Renal pelvis (tissue), 4 donors: ENCODE results near the gene HOXD3. TPM values are rescaled to one million over a fixed set of nuclear protein-coding genes. Genes with fewer than 3 reads are reported as not detected.
A peak's percentile ranks its signal among the peaks of the same experiment; 100 is the strongest.

Experiments
- DNase-seq: peaks from one replicate; pipeline ENCODE4 v3.0.0-alpha.2; 2013
- polyA plus RNA-seq, 3 donors: library from polyadenylated mRNA; unstranded; fragments of 120-200 nt; gene quantifications; one replicate each; pipeline ENCODE4 v1.2.1, GENCODE V29; 2013; ENCODE audit not compliant: insufficient read length in 3 of 3

Gene HOXD3
- polyA plus RNA-seq, 3 donors = 26.0 to 32.8 (median 28.9) TPM

DNA sequence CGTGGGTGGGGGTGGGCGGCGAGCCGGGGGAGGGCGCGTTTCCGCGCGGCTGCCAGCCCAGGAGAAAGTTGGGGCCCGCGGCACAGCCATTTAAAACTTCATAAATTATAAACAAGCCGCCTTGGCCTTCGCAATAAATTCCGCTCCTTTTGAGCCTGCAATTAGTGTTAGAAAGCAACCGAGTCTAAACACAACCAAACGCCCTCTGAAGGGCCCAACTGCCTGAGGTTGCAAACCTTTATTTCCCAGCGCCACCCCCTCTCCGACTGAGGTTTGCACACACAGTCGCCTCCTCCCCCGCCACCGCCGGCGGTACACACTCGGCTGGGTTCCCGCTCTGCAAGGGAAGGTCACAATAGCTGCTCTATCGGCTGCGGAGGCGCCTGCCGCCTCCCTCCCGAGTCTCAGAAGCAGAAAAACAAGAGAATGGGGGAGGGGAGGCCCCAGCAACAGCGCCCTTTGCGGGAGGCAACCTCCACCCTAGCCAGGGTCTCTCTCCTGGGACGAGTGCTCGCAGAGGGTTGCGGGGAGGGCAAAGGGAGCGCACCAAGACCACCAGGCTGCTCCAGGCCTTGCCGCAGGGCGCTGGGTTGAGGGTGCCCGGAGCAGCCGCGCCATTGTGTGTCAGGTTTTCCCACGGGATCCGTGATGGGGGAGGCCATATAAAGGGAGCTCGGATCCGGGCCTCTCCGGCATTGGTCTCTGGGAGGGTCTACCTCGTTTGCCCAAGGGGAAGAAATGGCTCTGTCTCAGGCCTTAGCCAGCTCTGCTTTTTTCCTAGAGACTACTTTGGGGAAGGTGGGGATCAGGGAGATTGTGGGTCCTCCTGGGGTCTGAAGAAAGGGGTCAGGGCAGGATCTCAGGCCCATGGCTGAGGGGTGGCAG lies 18.0 kb downstream of the HOXD3 start:
- DNase-seq = peak; percentile 91

DNA sequence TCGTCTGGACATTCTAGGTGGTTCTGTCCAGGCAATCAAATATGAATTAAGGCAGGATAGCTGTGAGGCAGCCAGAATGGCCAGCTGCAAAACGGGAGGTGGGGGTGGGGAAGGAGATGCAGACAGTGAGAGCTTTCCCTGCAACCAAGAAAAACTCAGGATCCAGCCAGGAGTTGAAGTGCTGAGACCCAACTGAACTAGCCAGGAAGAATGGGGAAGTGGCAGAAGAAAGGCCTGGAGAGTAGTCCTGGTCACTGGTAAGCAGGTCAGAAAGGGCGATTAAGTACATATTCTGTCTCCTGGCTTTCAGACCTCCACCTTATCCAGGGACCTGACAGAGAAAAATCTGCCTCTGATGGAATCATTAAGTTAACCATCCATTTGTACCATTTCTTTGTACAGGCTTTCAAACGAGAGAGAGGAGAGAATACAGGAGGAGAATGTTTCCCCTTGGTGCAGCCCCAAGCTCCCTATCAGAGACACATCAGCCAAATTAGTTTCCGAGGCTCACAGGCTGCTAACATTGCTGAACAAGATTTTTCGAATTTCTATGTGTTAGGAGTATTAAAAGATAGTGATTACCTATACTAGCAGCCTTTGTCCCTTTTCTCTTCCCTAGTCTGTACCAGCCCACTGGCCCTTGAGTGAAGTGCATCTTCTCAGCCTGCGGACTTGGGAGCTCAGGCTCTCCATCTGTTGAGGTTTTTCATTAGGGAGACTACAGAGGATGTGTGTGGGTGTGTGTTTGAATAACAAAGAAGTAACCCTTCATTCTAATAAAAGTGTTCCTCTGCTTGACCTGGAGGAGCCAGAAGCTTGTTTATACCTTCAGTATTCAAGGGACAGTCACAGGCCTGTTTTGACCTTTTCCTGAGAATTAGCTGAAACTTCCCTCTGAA lies 18.9 kb downstream of the HOXD3 start:
- no peak for DNase-seq

DNA sequence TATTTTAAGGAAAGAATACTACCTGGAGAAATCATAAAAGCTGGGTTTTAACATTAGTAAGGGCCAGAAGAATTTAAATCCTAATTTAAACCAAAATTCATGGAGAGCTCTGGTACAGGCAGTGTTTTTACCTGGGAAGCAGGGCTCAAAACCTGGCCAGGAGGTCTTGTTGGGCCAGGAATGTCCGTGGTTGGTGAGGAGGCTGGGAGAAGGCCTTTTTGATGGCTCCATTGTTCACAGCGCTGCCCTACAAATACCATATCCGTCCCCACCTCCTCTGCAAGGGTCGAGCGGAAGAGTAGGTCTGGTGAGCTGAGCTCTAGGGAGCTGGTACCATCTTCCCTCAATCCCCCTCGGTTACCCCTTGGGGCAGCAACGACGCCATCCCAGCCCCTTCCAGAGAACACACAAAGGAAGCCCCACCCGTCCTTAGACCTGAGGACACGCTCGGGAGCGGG lies 20.5 kb downstream of the HOXD3 start:
- DNase-seq = no peak

DNA sequence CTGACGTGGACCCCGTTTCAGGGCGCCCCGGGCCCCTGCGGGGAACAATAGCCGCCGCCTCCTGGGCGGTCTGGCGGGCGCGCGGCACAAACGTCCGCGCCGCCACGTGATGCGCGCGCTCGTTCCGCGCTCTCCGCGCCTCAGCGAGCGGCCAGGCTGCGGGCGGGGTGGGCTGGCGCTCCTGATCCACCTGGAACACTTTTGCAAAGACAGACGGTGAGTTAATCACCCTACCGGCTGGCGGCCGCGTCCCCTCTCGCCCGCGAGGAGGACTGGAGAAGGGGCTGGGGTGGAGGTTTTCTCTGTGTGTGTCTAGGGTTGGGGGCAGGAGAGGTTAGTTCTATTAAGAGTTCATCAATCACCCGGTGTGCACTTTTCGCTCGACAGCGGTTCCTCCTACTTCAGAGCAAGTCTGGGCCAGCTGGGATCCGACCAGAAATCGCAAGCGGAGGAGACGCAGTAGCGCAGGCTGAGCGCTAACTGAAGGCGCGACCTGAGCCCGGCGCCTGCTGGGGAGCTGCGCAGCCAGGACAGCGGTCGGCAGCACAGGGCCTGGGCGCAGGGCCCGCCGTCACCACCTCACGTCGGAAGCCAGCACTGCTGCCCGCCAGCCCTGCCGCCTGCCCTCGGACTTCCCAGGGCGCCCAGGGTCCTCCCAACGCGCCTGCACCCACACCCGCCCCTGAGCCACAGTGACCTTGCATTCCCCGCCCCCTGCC lies 21.1 kb downstream of the HOXD3 start:
- no peak for DNase-seq

DNA sequence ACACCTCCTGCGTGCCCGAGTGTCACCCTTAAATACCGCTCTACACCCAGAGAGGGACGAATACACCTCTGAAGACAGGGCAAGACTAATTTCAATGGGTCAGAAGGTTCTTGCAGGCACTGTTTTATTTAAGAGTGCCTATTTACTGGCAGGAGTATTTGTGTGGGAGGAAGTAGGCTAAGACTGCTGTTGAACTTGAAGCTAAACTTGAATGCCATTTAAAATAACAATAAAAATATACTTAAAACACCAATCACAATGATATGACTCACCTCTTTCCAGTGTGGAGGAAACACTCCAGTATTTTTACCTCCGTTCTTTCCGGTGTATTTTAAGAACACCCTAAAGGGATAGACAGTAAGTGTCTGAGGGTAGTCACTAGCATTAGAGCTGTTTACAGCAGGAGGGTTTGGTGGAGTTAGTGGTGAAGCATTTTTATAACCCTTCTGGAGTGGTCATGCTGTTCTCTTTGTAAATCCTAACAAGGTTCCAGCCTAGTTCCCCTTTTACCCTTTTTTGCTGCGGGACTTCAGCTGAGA lies 21.7 kb downstream of the HOXD3 start:
- no peak for DNase-seq

DNA sequence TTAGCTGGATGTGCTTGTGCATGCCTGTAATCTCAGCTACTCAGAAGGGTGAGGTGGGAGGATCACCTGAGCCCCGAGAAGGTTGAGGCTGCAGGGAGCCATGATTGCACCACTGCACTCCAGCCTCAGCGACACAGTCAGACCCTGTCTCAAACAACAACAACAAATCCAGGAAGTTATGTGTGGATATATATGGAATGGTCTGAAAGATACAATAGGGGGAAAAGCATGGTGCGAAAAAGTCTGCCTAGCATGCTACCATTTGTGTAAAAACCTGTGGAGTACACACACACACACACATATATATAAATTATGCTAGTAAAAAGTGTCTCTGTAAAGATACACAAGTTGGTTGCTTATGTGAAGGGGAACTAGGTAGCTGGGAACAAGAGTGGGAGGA lies 24.4 kb downstream of the HOXD3 start:
- DNase-seq = no peak

DNA sequence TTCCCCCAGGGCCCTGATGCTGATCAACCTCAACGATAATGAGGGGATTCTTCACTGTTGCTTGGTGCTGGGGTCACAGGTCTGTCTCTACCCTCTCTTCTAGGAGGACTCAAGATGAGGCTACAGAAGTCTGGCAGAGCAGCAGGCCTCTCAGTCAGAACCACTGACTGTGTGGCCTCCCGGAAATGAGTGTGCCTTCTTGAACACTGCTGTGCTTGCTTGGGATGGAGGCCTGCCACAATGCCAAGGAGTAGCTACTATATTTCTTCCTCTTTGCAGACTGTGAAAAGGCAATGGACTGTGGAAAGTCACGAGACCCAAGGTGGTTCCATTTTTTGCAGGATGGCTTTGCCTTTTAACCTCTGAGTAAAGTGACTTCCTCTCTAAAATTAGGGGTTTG lies 25.6 kb downstream of the HOXD3 start:
- DNase-seq = no peak

DNA sequence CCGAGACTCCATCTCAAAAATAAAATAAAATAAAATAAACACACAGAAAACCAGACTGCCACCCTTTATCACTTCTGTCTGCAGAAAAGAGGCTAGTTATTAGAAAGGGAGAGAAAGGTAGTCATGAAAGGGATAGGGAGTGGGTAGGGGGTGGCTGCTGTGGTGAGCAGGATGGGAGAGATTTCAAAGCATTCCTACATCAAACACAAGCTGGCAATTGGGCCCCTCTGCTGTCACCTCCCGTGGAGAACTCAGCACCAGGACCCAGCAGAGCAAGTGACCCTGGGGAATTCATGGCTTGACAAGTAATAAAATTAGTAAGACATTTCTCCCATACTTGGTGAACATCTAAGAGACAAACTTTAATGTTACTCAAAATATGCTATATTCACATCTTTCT lies 27.6 kb downstream of the HOXD3 start:
- DNase-seq = no peak

DNA sequence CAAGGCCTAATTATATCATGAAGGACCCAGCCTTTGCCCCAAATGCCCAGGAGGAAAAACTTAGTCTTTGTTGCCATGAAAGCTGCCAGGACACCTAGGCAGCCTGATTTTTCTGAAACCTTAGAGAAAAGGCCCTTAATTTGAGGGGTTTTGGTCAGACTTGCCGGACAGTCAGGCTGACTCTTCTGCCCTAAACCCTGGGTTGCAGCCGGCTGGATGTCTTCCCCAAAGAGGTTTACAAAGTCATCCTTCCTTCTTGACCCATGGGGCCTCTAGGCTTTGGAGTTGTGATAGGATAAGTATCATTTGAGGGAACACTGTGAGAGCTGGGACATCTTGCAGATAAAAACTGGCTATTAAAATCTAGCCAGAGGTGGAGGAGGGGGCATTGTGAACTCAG lies 28.9 kb downstream of the HOXD3 start:
- DNase-seq = no peak

DNA sequence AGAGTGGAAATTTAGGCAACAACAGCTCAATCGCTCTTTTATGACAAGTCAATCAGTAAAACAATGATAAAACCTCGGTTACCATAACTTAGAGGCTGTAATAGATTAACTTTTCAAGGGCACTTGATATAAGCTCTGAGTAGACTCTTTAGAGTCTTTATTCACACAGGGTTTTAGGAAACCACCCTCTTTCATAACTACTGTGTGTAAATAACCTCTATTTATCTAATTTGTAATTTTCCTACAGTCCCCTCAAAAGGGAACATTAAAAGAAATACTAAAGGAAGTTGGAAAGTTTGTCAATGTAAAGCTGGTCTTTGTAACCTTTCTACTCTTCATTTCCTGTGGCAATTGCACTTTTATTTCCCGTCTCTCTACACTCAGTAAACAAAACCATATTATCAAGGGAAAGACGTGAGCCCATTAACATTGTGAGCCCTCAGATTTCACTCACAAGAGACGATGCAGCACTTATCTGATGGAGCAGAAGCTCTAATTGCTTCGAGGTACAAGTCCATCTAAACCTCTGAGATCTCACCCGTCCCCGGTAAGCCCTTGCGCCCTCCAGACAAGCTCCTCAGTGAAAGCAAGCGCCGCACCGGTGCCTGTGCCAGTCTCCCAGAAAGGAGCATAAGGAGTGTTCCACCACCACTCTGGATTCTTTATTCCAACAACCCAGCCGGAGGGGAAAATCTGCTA lies 30.2 kb downstream of the HOXD3 start:
- no peak for DNase-seq

DNA sequence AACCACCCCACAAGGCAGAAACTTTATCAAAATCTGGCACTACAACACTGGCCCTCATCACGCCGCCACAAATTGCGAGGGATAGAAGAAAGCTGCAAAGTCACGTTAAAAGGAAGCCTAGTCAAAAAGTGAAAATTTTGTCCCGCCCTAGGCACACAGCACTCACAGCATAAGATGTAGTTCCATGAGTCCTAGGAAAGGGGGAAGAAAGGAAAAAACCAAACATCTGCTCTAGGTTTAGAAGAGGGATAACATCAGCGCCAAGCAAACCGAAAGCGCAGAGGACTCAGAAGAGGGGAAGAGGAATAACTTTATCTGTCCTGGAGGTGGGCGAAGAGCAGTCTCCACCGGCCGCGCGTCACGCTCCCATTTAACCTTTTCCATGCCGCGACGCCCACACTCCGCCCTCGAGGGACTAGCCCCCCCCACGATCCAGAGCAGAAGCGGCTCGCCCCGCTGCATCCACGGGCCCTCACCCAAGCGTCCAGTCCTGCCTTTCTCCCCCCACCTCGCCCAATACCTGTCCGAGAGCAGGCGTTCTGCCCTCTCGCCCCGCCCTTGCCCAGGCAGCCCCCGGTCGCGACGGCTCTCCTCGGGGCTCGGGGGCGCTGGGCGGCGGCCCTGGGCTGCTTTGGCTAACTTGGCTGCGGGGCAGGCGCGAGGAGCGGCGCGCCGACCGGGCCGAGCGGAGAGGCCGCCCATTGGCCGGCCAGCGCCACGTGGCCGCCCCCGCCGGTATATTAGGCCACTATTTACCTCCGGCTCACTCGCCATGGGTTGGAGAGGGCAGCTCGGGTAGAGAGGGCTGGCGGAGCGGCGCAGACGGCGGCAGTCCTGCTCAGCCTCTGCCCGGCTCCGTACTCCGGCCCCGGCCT lies 31.0 kb downstream of the HOXD3 start, which contains the start of gene HOXD1:
HOXD1 (plus strand) TSS at position 770 of the 875 bp plus-strand sequence. CDS start 134 bp downstream, outside the sequence.
- DNase-seq = no peak

DNA sequence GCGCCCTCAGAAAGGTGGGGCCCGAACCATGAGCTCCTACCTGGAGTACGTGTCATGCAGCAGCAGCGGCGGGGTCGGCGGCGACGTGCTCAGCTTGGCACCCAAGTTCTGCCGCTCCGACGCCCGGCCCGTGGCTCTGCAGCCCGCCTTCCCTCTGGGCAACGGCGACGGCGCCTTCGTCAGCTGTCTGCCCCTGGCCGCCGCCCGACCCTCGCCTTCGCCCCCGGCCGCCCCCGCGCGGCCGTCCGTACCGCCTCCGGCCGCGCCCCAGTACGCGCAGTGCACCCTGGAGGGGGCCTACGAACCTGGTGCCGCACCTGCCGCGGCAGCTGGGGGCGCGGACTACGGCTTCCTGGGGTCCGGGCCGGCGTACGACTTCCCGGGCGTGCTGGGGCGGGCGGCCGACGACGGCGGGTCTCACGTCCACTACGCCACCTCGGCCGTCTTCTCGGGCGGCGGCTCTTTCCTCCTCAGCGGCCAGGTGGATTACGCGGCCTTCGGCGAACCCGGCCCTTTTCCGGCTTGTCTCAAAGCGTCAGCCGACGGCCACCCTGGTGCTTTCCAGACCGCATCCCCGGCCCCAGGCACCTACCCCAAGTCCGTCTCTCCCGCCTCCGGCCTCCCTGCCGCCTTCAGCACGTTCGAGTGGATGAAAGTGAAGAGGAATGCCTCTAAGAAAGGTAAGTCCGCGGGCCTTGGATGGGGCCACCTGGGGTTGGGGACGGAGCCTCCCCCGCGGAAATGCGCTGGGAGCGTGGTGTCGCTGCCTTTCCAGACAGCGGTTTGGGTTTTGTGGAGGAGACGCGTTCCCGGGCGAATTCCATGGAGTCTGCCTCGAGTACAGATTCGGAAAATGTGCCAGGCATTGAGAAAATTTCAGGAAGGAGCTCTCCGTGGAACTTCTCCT lies 31.9 kb downstream of the HOXD3 start:
- DNase-seq = no peak

DNA sequence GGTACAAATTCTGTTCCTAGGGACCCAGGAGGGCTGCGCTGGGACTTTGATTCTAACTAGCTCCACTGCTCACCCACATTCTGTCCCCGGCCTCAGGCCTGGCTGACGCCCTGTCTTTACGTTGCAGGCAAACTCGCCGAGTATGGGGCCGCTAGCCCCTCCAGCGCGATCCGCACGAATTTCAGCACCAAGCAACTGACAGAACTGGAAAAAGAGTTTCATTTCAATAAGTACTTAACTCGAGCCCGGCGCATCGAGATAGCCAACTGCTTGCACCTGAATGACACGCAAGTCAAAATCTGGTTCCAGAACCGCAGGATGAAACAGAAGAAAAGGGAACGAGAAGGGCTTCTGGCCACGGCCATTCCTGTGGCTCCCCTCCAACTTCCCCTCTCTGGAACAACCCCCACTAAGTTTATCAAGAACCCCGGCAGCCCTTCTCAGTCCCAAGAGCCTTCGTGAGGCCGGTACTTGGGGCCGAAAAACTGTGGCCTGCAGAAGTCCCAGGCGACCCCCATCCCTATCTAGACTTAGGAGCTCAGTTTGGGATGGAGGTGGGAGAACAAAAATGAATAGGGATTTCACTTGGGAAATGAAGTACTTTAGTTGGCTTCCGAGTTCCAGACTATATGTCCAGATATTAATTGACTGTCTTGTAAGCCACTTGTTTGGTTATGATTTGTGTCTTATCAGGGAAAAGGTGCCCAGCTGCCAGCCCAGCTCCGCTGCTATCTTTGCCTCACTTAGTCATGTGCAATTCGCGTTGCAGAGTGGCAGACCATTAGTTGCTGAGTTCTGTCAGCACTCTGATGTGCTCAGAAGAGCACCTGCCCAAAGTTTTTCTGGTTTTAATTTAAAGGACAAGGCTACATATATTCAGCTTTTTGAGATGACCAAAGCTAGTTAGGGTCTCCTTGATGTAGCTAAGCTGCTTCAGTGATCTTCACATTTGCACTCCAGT lies 32.9 kb downstream of the HOXD3 start:
- no peak for DNase-seq

DNA sequence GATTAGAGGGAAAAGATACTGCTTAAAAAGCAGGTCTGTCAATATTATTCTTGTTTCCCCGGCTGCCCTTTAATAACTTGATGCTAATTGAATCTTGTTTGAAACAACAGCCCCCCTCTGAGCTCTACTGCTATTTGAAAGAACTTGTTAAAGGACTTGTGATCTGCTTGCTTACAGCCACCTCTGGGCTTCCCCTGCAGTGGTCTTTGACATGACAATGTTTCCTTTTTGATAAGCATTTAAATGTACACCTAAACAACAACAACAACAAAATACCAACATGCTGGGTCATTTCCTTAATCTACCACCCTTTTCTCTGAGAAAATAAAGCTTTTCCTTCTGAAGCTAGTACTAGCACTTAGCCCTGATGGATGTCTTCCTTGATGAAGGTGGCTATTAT lies 35.2 kb downstream of the HOXD3 start:
- no peak for DNase-seq

DNA sequence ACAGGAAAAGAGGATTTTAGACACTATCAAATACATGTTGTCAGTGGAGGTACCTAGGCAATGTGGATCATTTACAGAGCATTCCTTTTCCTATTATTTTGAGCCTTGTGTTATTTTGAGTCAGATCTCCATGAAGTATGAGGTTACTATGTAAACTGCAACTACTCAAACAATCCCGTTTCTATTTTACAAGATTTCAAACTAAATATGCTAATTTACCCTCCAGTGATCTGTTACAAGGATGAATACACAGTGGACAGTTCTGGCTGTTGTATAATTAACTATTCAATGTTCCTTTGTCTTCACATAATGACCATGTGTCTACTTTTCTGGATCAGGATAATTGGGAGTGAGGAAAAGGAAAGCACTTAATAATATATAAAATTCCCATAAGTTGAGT lies 35.9 kb downstream of the HOXD3 start:
- no peak for DNase-seq

DNA sequence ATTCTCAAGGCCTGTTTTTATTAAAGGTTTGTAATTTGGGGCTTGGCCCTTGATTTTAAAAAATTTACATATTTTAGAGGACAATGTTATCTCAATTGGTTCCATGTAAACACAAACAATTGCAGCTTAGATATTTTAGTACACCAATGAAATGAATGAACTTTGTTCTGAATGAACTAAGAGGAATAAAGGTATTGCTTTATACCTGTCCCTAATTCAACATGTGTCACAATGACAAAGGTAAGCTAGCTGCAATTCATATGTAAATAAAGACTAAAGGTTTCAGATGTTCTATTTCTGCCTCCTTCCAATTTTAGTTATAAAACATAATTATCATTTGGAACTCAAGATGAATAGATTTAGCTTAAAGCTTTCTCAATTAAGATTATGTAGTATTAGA lies 42.8 kb downstream of the HOXD3 start:
- no peak for DNase-seq

DNA sequence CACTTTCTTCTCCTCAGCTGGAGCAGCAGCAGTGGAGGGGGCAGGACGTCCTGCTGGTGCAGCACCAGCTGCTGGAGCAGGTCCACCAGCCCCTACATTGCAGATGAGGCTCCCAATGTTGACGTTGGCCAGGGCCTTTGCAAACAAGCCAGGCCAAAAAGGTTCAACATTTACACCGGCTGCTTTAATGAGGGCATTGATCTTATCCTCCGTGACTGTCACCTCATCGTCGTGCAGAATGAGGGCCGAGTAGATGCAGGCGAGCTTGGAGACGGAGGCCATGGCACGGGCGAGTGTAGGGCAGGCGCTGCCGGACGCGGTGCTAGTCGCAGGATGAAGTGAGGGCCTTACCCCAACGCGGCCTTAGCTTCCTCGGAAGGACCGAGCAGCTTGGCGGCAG lies 43.9 kb downstream of the HOXD3 start:
- DNase-seq = no peak

DNA sequence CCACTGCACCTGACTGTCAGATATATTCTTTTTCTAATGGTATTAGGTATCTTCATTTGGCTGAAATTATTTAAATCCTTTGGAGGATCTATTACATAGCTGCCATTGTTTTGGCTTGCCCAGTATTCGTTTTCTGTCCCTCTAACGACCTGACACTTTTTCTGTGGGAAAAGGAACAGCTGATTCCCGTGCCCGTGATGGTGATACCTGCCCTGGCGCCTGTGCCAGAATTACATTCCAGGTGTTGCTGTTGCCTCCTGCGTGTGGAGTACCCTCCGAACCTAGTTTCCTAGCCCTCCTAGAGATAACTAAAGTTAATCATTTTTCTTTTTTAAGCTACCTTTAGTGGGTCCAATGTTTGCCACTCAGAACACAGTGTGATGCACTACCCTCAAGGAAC lies 45.4 kb downstream of the HOXD3 start:
- DNase-seq = no peak
